Lower leg skin (tissue), 4 donors: ENCODE measurements around the gene NSDHL. TPM values are rescaled to one million over a fixed set of nuclear protein-coding genes. Genes with fewer than 3 reads are reported as not detected.
"Not testable (repeated sequence)": the region's sequence is repeated elsewhere in the genome, so short reads cannot be mapped to it uniquely, and the experiment has no call there.

Experiments
- DNase-seq, 2 donors: peaks; one replicate each; pipeline ENCODE4 v3.0.0-alpha.2; 2019; ENCODE audit warnings: low spot score in 2 of 2
- H3K4me3 ChIP-seq: fragments of 200-600 bp; sonication (generic); 2 replicates; pipeline ENCODE4 v1.5.1; 2017; ENCODE audit warnings: mild to moderate bottlenecking, low read depth; ENCODE audit not compliant: poor library complexity, severe bottlenecking
- POLR2A ChIP-seq, 2 donors: fragments of 450-650 bp; IDR thresholded peaks; one replicate each; pipeline ENCODE4 v1.6.1; 2016 to 2017; ENCODE audit warnings: antibody characterized with exemption in 2 of 2, mild to moderate bottlenecking in 1 of 2, moderate library complexity in 1 of 2
- WGBS, 2 donors: methylation state at CpG; one replicate each; pipeline ENCODE4 v1.1.5; 2018; 5-methylcytosine and 5-hydroxymethylcytosine counted together
- intact Hi-C: fragments of 100-400 bp; cut with DNase I; formaldehyde crosslinking; loops from one replicate; pipeline ENCODE4 v1.15.0; 2023; ENCODE audit warnings: low total_unique reads
- total RNA-seq, 4 donors: library from RNA; depleted of rRNA; stranded (reverse); fragments of >200 nt; gene quantifications; one replicate each; pipeline ENCODE4 v1.1.0, GENCODE V29; 2016
- TF ChIP-seq, protein P1 (sequence below), 3 donors: fragments of 450-650 bp; IDR thresholded peaks; one replicate each; pipeline ENCODE4 v1.5.1; 2016; ENCODE audit warnings: antibody characterized with exemption in 3 of 3, mild to moderate bottlenecking in 3 of 3, moderate library complexity in 2 of 3

NSDHL gene
- total RNA-seq, 4 donors from 2014 or later, result 13.2 to 22.5 (median 17.9) TPM

DNA sequence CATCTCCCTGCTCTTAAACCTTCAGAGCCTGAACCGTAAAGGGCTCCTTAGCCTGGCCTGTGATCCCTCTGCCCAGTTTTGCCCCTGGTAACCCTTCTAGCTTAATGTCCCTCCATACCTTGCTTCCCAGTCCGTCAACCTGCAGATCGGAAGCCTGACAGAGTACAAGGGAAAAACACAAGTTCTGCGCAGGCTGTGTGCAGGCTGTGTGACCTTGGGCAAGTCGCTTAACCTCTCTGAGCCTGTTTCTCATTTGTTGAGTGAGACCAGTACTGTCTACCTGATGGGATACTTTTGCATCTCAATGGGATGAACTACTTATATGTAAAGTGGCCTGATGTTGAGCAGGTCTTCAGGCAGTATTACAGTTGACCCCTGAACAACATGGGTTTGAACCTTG lies 1.7 kb downstream of the NSDHL start:
- intact Hi-C loops, result no loop called here
- no peak overlapping the region for H3K4me3 ChIP-seq
- no peak for DNase-seq
- 89 to 97% methylated on average over 5 of the region's 5 CpGs for WGBS, 2 donors
- TF ChIP-seq, protein P1, sequence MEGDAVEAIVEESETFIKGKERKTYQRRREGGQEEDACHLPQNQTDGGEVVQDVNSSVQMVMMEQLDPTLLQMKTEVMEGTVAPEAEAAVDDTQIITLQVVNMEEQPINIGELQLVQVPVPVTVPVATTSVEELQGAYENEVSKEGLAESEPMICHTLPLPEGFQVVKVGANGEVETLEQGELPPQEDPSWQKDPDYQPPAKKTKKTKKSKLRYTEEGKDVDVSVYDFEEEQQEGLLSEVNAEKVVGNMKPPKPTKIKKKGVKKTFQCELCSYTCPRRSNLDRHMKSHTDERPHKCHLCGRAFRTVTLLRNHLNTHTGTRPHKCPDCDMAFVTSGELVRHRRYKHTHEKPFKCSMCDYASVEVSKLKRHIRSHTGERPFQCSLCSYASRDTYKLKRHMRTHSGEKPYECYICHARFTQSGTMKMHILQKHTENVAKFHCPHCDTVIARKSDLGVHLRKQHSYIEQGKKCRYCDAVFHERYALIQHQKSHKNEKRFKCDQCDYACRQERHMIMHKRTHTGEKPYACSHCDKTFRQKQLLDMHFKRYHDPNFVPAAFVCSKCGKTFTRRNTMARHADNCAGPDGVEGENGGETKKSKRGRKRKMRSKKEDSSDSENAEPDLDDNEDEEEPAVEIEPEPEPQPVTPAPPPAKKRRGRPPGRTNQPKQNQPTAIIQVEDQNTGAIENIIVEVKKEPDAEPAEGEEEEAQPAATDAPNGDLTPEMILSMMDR (IDR thresholded peaks at IDR 0.05), result no peak
- TF ChIP-seq POLR2A (IDR thresholded peaks at IDR 0.05), result no peak

DNA sequence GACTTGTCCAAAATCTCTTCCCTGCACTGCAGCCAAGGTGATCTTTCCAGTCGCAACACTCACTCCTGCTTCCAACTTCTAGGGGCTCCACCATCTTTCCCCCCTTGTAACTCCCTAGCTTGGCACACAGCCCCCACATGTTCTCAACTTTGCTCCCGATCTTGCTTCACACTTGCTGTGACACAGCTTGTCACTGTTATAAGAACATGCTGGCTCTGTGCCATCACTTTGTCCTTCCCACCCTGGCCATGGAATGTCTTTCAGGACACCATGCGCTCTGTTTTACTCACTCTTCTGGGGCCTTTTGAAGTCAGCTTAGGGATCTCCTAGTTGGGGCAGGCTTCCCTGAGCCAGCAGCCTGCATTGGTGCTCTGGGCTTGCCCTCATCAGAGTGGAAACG lies 2.5 kb downstream of the NSDHL start:
- intact Hi-C loops, result no loop called here
- DNase-seq, result no peak
- no peak overlapping the region for H3K4me3 ChIP-seq
- no peak for TF ChIP-seq POLR2A (IDR thresholded peaks at IDR 0.05)
- TF ChIP-seq, protein P1 (IDR thresholded peaks at IDR 0.05), result no peak
- 79 to 85% methylated on average over 4 of the region's 4 CpGs for WGBS, 2 donors

DNA sequence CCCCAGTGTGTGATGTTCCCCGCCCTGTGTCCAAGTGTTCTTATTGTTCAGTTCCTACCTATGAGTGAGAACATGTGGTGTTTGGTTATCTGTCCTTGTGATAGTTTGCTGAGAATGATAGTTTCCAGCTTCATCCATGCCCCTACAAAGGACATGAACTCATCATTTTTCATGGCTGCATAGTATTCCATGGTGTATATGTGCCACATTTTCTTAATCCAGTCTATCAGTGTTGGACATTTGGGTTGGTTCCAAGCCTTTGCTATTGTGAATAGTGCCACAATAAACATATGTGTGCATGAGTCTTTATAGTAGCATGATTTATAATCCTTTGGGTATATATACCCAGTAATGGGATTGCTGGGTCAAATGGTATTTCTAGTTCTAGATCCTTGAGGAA lies 4.6 kb downstream of the NSDHL start:
- 92% methylated on average over 1 of the region's 1 CpG; no CpG with 5 or more reads in 1 of the 2 donors for WGBS, 2 donors
- H3K4me3 ChIP-seq, intact Hi-C loops, DNase-seq: not testable (repeated sequence)

DNA sequence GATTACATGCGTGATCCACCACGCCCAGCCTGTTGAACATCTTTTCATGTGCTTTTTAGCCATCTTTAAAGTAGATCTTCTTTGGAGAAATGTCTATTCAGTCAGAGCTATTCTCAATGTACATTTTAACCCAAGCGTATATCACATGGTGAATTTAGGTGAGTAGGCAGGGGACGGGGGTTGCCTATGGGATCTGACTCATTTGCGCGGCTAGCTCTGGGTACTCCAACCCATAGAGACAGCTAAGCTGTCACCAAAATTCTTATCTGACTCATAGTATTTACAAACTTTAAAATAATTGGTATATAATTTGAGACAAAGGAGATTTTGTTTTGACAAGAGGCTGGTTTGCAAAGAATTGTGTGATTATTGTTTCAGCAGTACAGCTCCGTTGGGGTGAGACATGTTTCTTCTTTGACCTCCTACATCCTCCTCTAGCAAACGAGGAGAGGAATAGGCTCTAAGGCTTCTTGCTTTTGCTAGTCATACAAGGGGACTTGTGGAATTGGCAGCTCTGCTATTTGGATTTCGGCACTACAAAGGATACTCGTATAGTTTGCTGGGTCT lies 12.0 kb downstream of the NSDHL start:
- DNase-seq, result peak in 1 of 2 donors; percentile 26
- WGBS, 2 donors, result 89 to 96% methylated on average over 10 of the region's 10 CpGs
- intact Hi-C loops, result no loop called here
- no peak for TF ChIP-seq POLR2A (IDR thresholded peaks at IDR 0.05)
- TF ChIP-seq, protein P1 (IDR thresholded peaks at IDR 0.05), result no peak
- H3K4me3 ChIP-seq, result no peak overlapping the region

DNA sequence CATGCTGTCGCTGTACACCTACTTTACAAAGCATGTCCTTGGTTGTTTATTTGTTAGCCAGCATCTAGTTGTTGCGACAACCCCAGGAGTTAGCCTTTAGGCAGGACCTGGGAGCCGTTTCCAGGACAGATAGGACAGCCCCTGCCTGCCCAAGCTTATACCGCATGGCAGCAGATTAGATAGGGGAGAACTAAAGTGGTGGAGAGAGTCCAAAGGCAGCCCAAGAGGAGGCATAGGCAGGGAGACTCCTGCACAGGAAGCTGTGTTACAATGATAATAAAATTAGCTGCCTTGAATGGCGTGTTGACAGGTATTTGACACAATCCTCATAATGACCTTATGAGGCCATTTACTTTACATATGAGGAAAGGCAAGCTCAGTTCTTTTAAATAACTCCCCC lies 13.0 kb downstream of the NSDHL start:
- TF ChIP-seq POLR2A (IDR thresholded peaks at IDR 0.05), result no peak
- TF ChIP-seq, protein P1 (IDR thresholded peaks at IDR 0.05), result no peak
- DNase-seq, result peak in 1 of 2 donors; percentile 7
- intact Hi-C loops, result no loop called here
- no peak overlapping the region for H3K4me3 ChIP-seq
- 81 to 89% methylated on average over 5 of the region's 5 CpGs for WGBS, 2 donors

DNA sequence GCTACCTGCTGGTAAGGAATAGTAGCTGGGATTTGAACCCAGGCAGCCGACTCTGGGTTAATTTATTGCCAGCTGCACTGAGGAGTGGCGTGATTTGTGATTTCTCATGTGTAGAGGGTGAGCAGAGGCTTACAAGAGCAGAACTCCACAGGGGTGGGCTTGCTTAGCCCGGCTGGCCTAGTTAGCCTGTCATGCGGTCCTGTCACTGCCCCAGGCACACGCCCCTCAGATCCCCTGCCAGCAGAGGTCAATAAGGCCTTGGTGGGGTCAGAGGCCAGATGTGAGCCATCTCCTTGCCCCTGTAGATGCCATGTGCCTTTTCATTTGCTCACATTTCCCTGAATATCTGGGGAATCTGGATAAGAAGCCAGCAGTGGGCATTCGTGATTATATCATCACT lies 13.4 kb downstream of the NSDHL start:
- peak in 1 of 2 donors; percentile 45 for DNase-seq
- 67 to 84% methylated on average over 3 to 6 of the region's 6 CpGs for WGBS, 2 donors
- intact Hi-C loops, result no loop called here
- TF ChIP-seq, protein P1 (IDR thresholded peaks at IDR 0.05), result no peak
- TF ChIP-seq POLR2A (IDR thresholded peaks at IDR 0.05), result no peak
- H3K4me3 ChIP-seq, result no peak overlapping the region
